ENCODE results near the gene SCYL1. TPM values are rescaled to one million over a fixed set of nuclear protein-coding genes. Genes with fewer than 3 reads are reported as not detected.

SCYL1 gene
- total and polyA plus RNA-seq, 2 donors (not counting 1 experiment from before 2014, with no cell fraction given), result 76.5 to 85.5 TPM

DNA sequence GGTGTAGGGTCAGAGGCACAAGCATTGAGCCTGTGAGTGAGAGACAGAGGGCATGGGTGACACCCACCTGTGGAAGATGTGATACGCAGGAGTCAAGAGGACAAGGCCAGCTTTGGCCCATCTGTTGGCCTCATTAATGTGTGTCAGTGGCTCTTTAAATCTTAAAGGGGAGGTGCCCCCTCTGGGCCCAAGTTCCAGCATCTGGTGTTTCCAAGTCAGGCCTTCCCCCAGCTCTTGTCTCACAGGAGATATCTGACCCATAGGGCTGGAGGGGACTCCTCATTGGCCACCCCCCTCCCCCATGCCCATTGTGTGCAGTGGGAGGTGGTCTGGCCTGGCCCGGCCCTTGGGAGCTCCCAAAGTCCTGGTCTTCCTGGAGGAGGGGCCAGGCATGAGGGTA is 61.8 kb downstream of the SCYL1 start:
- Histone ChIP-seq H3K4me2 (replicated peaks; ENCODE audit: low read depth, low read length, poor library complexity, severe bottlenecking) (peak overlapping the region; percentile 8), H3K9ac (ENCODE audit: low read length) (no peak overlapping the region), H3K79me2 (ENCODE audit: control insufficient read depth, insufficient read depth, low read length) (no peaks in the 10 kb centered on the region), H2AFZ (ENCODE audit: insufficient read depth, low read depth, low read length, poor library complexity, severe bottlenecking) (no peak overlapping the region), H3K36me3 (replicated peaks in 1 of 2; ENCODE audit: control extremely low read depth in 1 of 2, control insufficient read depth in 1 of 2, extremely low read depth in 1 of 2, insufficient read depth in 2 of 2, low read length in 1 of 2) (peaks cover 1 to 48% of the 10 kb centered on the region in 2 experiments), H3K9me3 (ENCODE audit: control extremely low read depth in 1 of 3, control insufficient read depth in 2 of 3, insufficient read depth in 1 of 3, low read length in 2 of 3) (no peaks in the 10 kb centered on the region), H3K4me3 (ENCODE audit: control extremely low read depth in 1 of 5, extremely low read depth in 1 of 5, insufficient read depth in 1 of 5, low read depth in 2 of 5, low read length in 4 of 5) (no peak overlapping the region), H3K4me1 (ENCODE audit: control insufficient read depth in 2 of 2, insufficient read depth in 2 of 2, low read length in 2 of 2) (peaks cover 27 to 41% of the 10 kb centered on the region in 2 donors), H3K27me3 (replicated peaks in 1 of 4; ENCODE audit: control extremely low read depth in 1 of 4, control insufficient read depth in 3 of 4, insufficient read depth in 4 of 4, low read length in 3 of 4) (no peaks in the 10 kb centered on the region), H4K20me1 (ENCODE audit: control insufficient read depth, insufficient read depth, low read length, poor library complexity, severe bottlenecking) (peaks cover 14% of the 10 kb centered on the region), H3K27ac (ENCODE audit: low read length in 2 of 2) (peak overlapping the region; percentile 40 to 92)
- Mint-ChIP-seq H3K27ac (peak overlapping the region; percentile 93), H3K4me3 (peak overlapping the region; percentile 10), H3K9me3 (ENCODE audit: insufficient read depth) (no peaks in the 10 kb centered on the region), H3K27me3 (no peaks in the 10 kb centered on the region), H3K4me1 (peaks cover 39% of the 10 kb centered on the region)
- intact Hi-C loops (cut with micrococcal nuclease), result no loop called here
- CTCF ChIA-PET, result interaction anchor here (0.9 to 9.7 kb wide), 7 partner anchors 9 to 43 kb away, joined by 4 to 144 read pairs (median 20); partner anchors contain the start of genes EHBP1L1, MAP3K11 and PCNX3
- DNase-seq, result no peak
- POLR2A ChIA-PET, result interaction anchor here (0.6 to 4.9 kb wide), 5 partner anchors 10 to 558 kb away, joined by 3 to 45 read pairs (median 6); partner anchors contain the start of genes EHBP1L1 and FAM89B
- 83% methylated on average over 2 of the region's 2 CpGs for WGBS (ENCODE audit: insufficient coverage)
- TF ChIP-seq EZH2 (IDR thresholded peaks at IDR 0.05; ENCODE audit: borderline replicate concordance, insufficient read depth, low read depth, low read length, poor library complexity, severe bottlenecking), result no peak
- TF ChIP-seq, protein P1, sequence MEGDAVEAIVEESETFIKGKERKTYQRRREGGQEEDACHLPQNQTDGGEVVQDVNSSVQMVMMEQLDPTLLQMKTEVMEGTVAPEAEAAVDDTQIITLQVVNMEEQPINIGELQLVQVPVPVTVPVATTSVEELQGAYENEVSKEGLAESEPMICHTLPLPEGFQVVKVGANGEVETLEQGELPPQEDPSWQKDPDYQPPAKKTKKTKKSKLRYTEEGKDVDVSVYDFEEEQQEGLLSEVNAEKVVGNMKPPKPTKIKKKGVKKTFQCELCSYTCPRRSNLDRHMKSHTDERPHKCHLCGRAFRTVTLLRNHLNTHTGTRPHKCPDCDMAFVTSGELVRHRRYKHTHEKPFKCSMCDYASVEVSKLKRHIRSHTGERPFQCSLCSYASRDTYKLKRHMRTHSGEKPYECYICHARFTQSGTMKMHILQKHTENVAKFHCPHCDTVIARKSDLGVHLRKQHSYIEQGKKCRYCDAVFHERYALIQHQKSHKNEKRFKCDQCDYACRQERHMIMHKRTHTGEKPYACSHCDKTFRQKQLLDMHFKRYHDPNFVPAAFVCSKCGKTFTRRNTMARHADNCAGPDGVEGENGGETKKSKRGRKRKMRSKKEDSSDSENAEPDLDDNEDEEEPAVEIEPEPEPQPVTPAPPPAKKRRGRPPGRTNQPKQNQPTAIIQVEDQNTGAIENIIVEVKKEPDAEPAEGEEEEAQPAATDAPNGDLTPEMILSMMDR (IDR thresholded peaks at IDR 0.05), result no peak
- no peak for ATAC-seq (ENCODE audit: low read depth)

Small RNAs within 50 kb of the gene (small RNA-seq; reads per million reads assigned to genes)
- not detected for gene AP001362.1 (ENCODE audit: insufficient read length, low read depth, low replicate concordance)
- not detected for gene RF01684 (ENCODE audit: insufficient read length, low read depth, low replicate concordance)

Other genes with a start within 250 kb of the SCYL1 start
- 1.1 and 1.5 TPM in 2 replicates for gene CDC42EP2, start 210.2 kb upstream of the SCYL1 start, total RNA-seq
- 0.69 TPM in 1 of 2 replicates, not detected in the other for gene CDC42EP2, start 210.2 kb upstream of the SCYL1 start, polyA plus RNA-seq
- 122 and 124 TPM in 2 replicates for gene DPF2, start 191.2 kb upstream of the SCYL1 start, total RNA-seq
- 40.9 and 66.8 TPM in 2 replicates for gene DPF2, start 191.2 kb upstream of the SCYL1 start, polyA plus RNA-seq
- gene TIGD3, start 170.3 kb upstream of the SCYL1 start, total RNA-seq, result 6.1 and 7.5 TPM in 2 replicates
- gene TIGD3, start 170.3 kb upstream of the SCYL1 start, polyA plus RNA-seq, result 2.7 and 3.8 TPM in 2 replicates
- gene SLC25A45, start 142.4 kb upstream of the SCYL1 start, total RNA-seq, result 16.4 and 18.2 TPM in 2 replicates
- 50.8 and 80.6 TPM in 2 replicates for gene SLC25A45, start 142.4 kb upstream of the SCYL1 start, polyA plus RNA-seq
- gene FRMD8, start 138.4 kb upstream of the SCYL1 start, total RNA-seq, result 73.6 and 82.5 TPM in 2 replicates
- 35.1 and 44.3 TPM in 2 replicates for gene FRMD8, start 138.4 kb upstream of the SCYL1 start, polyA plus RNA-seq
- 1,620 and 1,642 TPM in 2 replicates for gene NEAT1, start 102.3 kb upstream of the SCYL1 start, total RNA-seq
- gene NEAT1, start 102.3 kb upstream of the SCYL1 start, polyA plus RNA-seq, result 66.7 and 127 TPM in 2 replicates
- 32,417 and 34,445 TPM in 2 replicates for gene MALAT1, start 26.0 kb upstream of the SCYL1 start, total RNA-seq
- gene MALAT1, start 26.0 kb upstream of the SCYL1 start, polyA plus RNA-seq, result 461 and 646 TPM in 2 replicates
- 69.0 and 69.7 TPM in 2 replicates for gene LTBP3, start 33.3 kb downstream of the SCYL1 start, total RNA-seq
- 65.1 and 84.8 TPM in 2 replicates for gene LTBP3, start 33.3 kb downstream of the SCYL1 start, polyA plus RNA-seq
- gene ZNRD2, start 45.4 kb downstream of the SCYL1 start, total RNA-seq, result 22.1 and 24.0 TPM in 2 replicates
- gene ZNRD2, start 45.4 kb downstream of the SCYL1 start, polyA plus RNA-seq, result 98.0 and 112 TPM in 2 replicates
- 29.7 and 30.4 TPM in 2 replicates for gene FAM89B, start 47.5 kb downstream of the SCYL1 start, total RNA-seq
- gene FAM89B, start 47.5 kb downstream of the SCYL1 start, polyA plus RNA-seq, result 35.1 and 50.2 TPM in 2 replicates
- 202 and 224 TPM in 2 replicates for gene EHBP1L1, start 51.0 kb downstream of the SCYL1 start, total RNA-seq
- 279 and 313 TPM in 2 replicates for gene EHBP1L1, start 51.0 kb downstream of the SCYL1 start, polyA plus RNA-seq
- 3.5 and 3.9 TPM in 2 replicates for gene KCNK7, start 70.7 kb downstream of the SCYL1 start, total RNA-seq
- 2.2 and 5.8 TPM in 2 replicates for gene KCNK7, start 70.7 kb downstream of the SCYL1 start, polyA plus RNA-seq
- 97.2 and 99.7 TPM in 2 replicates for gene MAP3K11, start 89.1 kb downstream of the SCYL1 start, total RNA-seq
- gene MAP3K11, start 89.1 kb downstream of the SCYL1 start, polyA plus RNA-seq, result 40.7 and 67.3 TPM in 2 replicates
- 61.4 and 61.5 TPM in 2 replicates for gene PCNX3, start 90.7 kb downstream of the SCYL1 start, total RNA-seq
- 56.1 and 62.8 TPM in 2 replicates for gene PCNX3, start 90.7 kb downstream of the SCYL1 start, polyA plus RNA-seq
- 448 and 461 TPM in 2 replicates for gene SIPA1, start 113.0 kb downstream of the SCYL1 start, total RNA-seq
- gene SIPA1, start 113.0 kb downstream of the SCYL1 start, polyA plus RNA-seq, result 308 and 314 TPM in 2 replicates
- 154 and 160 TPM in 2 replicates for gene RELA, start 137.8 kb downstream of the SCYL1 start, total RNA-seq
- 124 and 188 TPM in 2 replicates for gene RELA, start 137.8 kb downstream of the SCYL1 start, polyA plus RNA-seq
- 134 and 142 TPM in 2 replicates for gene KAT5, start 187.2 kb downstream of the SCYL1 start, total RNA-seq
- 84.6 and 131 TPM in 2 replicates for gene KAT5, start 187.2 kb downstream of the SCYL1 start, polyA plus RNA-seq
- gene RNASEH2C, start 195.7 kb downstream of the SCYL1 start, total RNA-seq, result 75.3 and 81.6 TPM in 2 replicates
- 71.6 and 95.0 TPM in 2 replicates for gene RNASEH2C, start 195.7 kb downstream of the SCYL1 start, polyA plus RNA-seq

Data from B cell (primary cell).